Loucy (cell line): ENCODE results near the gene ITPKA.

ENCODE experiments used
- CTCF ChIP-seq: fragments of 200-600 bp; sonication (generic); conservative IDR thresholded peaks from 2 replicates; pipeline ENCODE4 v1.5.1; 2014; ENCODE audit warnings: mild to moderate bottlenecking, antibody characterized with exemption, low read length
- EZH2phosphoT487 ChIP-seq: fragments of 200-600 bp; IDR thresholded peaks from 2 replicates; pipeline ENCODE4 v1.6.1; 2018; ENCODE audit warnings: antibody characterized with exemption, mild to moderate bottlenecking, moderate library complexity, borderline replicate concordance

- TF ChIP-seq CTCF, result no peak
- no peak for TF ChIP-seq EZH2phosphoT487
Measured at GRCh38 chr15:41494922-41495735, 1.5 kb downstream of the ITPKA start.
